Stimulated activated CD4-positive, alpha-beta T cell treated with anti-CD3 and anti-CD28 coated beads, Interleukin-2, amount 100 ng/mL, for 4 hours (primary cell): ENCODE measurements around the gene MANEAL.
"Not testable (repeated sequence)": the region's sequence is repeated elsewhere in the genome, so short reads cannot be mapped to it uniquely, and the experiment has no call there.

Experiments used
- DNase-seq: peaks from one replicate; pipeline ENCODE4 v3.0.0-alpha.2; 2020; ENCODE audit warnings: low read depth

The MANEAL gene, protein sequence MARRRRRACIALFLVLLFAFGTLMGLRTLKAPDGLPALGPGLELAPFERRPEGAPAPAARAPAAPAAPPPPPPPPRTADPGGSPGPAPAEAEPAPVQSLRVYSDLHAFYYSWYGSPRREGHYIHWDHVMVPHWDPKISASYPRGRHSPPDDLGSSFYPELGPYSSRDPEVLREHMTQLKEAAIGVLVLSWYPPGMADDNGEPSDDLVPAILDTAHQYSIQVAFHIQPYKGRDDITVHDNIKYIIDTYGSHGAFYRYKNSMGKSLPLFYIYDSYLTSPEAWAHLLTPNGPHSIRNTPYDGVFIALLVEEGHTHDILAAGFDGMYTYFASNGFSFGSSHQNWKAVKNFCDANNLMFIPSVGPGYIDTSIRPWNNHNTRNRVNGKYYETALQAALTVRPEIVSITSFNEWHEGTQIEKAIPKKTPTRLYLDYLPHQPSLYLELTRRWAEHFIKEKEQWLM

DNA sequence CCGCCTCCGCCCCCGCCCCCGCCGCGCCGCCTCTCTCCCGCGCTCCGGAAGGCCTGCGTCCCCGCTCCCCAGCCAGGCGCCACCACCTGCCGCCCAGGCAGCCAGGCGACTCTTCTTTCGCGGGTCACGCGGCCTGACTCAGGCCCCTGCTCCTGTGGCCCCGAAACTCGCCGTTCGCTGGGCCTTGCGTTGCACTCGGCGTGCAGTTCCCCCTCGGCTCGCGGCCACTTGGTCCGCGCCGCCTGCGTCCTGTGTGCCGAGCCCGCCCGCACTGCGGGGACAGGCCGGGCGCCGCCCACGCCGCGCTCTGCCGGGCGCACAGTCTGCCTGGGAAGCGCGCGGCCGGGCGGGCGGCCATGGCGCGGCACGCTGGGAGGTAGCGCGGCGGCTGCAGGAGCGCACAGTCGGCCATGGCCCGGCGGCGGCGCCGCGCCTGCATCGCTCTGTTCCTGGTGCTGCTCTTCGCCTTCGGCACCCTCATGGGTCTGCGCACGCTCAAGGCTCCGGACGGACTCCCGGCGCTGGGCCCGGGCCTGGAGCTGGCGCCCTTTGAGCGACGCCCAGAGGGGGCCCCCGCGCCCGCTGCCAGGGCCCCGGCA, at the start of gene MANEAL:
MANEAL (plus strand) TSS at position 75 of the 599 bp plus-strand sequence; CDS start at position 411, 336 bp downstream.
- DNase-seq = no peak

DNA sequence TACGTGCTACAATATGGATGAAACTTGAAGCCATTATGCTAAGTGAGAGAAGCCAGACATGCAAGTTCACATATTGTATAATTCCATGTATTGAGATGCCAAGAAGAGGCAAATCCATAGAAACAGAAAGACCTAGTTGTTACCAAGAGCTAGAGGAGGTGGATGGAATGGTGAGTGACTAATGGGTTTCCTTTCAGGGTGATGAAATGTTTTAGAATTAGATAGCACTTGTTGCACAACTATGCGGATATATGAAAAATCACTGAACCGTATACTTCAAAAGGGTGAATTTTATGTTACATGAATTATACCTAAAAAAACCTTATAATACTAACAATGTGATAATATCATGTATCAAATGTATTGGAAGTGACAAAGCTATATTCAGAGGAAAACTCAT, 46.8 kb upstream of the MANEAL start:
- no peak for DNase-seq

DNA sequence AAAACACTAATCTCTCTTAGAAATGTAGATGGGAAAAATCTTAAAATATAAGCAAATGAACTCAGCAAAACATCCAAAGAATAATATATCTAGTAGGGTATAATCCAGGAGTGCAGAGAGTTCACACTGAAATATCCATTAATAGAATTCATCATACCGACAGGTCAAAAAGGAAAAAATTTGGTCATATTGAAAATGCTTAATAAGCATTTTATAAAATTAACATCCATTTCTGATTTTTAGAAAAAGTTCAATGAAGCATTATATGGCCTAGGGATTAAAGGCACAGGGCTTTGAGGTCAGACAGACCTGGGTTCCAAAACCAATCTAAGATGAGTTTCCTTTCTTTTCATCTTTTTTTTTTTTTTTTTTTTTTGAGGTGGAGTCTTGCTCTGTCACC, 45.1 kb upstream of the MANEAL start:
- no peak for DNase-seq

DNA sequence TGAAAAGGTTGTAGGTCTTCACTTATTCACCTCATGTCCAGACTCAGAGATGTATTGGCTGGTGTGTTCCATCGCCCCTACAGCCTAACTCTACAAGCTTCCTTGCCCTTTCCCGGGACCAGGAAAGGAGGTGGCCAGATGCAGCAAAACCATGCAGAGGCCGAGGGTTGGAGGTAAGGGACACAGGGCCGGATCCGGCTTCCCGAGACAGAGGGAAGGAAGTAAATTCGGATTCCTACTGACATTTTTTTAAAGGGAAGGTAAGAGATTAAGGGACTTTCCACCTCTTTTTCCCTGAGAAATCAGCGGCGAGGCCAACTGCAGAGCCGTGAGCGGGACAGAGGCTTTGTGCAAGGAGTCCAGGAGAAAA, 41.4 kb upstream of the MANEAL start:
- no peak for DNase-seq

DNA sequence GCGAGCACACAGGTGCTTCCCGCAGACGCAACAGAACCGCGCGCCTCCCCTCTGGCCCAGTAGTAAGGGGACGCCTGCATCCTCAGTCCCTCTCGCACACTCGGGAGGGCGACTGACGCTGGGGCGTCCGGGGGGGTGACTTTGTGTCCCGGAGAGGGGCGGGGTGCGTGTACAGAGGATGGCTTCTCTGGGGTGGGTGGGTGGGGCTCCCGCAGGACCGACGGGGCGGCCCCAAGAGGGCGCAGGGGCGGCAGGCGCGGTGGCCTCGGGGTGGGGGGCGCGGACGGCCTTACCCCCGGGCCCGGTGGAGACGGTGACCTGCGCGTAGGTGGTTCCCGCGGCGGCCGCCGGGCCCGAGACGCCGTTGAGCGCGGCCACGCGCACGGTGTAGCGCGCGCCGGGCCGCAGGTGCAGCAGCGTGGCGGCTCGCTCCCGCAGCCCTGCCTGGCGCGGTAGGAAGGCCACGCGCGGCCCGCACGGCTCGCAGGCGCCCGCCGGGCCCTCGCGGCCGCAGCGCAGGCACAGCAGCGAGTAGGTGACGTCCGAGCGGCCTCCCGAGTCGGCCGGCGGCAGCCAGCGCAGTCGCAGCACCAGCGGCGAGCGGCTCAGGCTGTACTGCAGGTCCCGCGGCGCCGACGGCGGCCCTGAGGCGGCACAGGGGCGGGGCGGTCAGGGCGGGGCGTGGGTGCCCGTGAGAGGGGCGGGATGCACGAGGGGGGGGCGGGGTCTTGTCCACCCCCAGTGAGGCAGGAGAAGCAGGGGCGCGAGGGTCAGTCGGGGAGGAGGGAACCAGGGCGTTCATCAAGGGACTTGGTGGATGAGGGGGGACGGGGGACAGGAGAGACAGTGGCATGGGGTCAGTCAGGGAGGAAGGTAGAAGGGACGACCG, 40.8 kb upstream of the MANEAL start:
- DNase-seq = no peak

DNA sequence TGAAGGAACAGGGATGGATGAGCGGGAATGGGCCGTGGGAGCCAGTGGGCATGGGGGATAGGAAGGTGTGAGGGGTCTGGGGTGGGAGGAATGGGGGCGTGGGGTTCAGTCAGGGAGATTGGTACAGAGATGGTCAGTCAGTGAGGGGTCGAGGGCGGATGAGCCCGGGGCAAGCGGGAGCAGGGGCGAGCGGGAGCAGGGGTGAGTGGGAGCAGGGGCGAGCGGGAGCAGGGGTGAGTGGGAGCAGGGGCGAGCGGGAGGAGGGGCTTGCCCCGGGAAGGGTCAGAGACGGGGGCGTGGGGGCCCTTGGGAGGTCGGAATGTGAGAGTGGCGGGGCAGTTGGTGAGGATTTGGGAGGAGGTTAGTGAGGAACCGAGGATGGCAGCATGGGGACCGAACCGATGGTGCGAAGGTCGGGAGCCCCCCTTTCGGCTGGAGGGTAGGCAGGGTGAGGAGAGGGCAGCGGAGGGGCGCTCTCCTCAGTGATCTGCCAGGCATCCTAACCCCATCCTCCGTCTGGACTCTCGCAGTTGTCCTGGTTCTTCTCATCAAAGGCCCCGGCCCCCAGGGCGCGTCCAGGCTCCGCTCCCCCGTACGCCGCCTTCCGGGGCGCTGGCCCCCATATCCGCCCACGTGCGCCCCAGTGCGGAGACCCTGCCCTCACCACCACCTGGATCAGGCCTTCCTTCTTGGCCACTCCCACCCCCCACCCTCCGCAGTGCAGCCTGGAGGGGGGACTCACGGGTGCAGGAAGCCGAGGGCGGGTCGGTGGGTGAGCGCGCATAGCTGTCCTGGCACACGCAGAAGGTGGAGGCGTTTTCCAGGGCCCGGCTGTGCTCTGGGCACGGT, 40.0 kb upstream of the MANEAL start:
- DNase-seq = no peak

DNA sequence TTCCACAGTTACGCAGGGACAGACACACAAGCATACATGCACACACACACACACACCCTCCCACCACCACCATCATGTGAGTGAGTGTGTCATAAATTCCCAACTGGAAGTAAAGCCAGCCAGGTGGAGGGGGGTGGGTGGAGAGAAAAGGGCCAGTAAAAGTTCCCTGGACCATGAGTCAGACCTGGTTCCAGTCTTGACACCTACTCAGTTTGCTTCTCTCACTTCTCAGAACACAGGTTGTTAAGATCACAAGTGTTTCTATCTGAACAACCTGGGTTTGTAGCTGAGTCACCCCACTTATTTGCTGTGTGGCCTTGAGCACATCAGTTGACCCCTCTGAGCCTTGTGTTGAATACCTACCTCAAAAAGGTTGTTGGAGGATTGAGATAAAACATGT, 38.4 kb upstream of the MANEAL start:
- DNase-seq = no peak

DNA sequence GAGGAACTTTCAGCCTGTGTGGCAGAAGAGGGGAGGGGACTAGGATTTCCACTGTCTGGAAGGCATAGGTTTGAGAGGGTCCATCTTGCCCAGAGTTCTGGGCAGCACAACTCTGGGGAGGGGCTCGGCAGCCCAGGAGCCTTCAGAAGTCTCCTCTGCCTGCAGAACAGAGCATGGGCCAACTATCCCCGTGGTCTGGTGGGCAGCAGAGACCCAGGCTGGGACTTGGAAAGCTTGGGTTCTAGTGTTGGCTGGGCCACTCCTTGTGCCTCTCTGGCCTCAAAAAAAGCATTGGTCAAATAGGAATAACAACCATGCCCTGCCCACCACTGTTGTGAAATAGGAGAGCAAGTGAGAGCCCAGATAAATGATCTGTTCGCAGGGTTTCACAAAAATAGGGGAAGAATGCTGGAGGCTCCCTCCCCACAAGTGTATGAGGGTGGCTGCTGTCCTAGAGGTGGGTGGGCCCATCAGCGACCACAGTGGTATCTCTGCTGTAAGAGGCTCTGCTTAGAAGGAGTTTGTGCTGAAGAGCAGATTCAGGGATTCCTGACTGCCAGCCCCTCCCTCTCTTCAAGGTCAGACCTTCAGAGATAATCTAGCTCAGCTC, 37.6 kb upstream of the MANEAL start:
- no peak for DNase-seq

DNA sequence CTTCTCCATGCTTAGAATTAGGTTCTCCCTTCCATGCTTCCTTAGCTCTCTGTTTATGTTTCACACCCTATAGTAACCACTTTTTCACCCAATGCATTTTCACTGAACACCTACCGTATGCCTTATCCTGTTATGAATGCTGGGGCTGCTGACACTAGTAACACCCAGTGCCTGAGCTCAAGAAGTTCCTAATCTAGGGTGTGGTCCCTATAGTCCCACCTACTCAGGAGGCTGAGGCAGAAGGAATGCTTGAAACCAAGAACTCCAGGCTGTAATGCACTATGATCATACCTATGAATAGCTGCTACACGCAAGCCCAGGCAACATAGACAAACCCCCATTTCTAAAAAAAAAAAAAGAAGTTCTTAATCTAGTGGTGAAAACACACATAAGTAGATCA, 34.2 kb upstream of the MANEAL start:
- no peak for DNase-seq

DNA sequence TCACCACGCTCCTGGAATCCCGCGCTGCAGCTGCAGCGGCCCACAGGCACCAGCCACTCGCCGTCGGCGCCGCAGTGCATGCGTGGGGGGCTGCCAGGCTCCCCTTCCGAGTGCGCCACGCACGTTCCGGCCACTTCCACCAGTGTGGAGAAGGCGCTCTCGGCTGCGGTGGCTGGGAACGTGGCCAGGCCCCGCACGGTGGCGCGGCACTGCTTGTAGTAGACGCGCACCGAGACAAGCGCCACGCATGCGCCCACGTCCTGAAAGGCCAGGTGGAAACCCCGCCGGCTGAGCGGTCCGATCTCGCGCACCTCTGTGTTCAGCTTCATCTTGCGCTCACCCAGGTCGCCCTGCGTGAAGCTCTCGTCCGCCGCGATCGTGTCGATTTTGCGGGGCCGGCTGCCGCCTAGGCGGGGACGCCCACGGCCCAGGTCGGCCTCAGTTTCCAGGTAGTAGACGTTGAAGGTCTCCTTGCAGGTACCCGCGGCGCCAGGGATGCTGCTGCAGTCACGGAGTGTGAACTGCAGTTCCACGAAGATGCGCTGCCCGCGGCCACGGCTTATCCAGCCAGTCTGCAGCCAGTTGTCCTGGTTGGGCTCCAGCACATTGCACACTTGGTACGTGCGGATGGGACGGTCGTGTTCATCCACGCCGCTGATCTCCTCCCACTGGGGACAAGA, 32.1 kb upstream of the MANEAL start:
- no peak for DNase-seq

DNA sequence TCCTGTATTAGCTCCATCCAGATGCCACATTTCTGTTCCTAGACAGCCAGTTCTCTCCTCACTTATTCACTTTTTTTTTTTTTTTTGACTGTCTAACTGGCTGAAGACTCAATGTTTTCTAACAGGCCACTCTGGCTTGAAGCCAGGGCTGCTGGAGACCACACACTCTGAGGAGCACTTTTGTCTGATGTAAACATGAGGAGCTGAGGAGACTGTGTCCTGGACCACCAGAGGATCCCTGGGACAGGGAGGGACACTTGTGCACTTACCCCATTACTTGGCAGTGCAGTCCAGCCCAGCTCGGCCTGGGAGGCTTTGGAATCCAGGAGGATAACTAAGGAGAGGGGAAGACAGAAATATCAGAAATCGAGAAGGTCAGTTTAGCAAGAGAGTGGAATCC, 31.1 kb upstream of the MANEAL start:
- no peak for DNase-seq

DNA sequence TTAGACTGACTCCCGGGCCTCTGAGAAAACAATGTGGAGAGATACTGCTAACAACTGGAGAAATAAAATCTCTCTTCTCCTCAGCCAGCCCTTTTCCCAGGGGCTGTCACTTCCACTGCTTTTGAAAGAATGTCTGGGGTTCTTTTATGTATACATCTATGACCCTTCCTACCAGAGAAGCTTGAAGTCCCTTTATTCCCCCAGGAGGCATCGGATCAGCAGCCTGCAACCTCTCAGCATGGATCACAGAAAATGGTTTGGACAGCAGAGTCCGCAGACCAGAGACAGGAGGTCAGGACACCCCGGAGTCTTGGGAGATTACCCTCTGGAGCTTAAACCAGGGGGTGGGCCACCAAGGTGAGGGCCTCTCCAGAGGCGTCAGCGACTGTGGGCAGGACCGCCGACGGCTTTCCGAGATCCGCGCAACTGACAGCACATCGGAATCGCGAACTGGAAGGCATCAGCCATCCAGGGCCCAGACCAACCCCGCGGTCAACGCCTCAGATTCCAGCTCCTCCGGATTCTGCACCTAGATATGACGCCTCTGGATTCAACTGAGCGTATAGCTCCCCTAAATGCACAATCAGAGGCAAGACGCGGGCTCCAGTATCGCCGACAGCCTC, 29.7 kb upstream of the MANEAL start:
- no peak for DNase-seq

DNA sequence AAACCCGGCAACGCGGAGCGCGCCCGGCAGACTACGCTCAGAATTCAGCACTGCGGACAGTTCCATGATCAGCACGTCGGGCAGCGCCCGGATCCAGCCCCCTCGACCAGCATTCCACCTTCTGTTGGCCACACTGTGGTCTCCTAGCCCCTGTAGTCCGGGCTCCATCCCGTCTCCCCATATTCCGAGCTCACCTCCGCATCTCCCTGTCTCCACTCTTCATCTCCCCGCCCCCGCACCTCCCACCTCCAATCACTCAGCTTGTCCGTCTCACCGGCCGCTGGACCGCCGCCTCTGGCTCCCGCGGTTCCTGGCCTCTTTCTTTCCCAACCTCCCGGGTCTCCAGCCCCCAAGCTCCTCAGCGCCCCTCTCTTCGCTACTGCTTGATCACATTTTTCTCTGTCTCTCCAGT, 29.2 kb upstream of the MANEAL start:
- DNase-seq = no peak

DNA sequence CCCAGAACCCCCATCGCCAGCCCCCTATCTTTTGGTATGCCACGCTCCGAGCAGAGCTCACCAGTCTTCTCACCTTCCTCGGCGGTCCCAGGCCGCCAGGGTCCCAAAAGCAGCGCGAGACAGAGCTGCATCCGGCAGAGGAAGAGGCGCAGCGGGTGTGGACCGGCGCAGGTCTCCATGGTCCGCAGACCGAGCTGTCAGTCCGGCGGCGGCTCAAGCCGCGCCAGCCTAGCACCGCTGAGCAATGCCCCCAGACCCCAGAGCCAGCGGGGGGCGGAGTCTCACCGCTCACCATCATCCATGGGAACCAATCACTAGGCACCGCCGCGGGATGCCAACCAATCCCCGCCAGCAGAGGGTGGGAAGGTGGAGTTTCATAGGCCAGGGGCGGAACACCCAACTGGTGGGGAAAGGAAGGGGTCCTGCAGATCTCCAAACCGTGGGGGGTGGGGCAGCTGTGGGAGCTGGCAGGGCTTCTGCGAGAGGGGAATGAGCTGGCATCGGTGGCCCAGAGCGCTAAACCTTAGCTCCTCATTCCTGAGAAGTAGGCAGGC, 28.7 kb upstream of the MANEAL start, which contains the start of gene EPHA10:
EPHA10 (minus strand) TSS at position 233 of the 554 bp plus-strand sequence; CDS start at position 179, 54 bp downstream.
- no peak for DNase-seq

DNA sequence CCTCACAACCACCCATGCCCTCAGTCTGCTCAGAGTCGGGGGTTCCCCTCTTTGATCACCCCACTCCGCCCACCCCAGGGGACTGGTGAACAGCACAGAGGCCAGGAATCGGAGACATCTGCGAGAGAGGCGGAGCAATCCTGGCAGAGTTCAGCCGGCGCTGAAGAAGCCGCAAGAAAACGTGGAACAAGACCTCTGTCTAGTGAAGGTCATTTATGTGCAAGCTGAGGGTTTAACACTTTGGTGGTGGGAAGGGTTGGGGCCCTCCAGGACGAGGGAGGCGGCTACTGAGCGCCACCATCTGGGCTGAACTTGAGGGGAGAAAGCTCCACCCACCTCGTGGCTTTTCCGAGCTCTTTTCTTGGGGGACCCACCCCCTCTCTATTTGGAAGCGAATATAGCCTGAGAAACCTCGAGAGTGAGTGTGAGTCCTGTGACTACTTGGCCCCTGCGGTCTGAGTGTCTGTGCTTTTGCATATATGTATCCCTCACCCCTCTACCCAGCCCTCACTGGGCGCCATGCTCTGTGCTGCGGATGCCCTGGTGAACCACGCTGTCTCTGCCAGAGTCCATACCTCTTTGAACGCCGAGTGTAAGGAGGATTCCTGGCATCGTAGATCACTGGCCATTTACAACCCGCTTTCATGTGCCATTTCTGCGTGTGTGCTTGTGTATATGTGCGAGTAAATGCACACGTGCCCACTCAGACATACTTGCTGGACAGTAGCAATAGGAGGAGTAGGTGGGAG, 27.6 kb upstream of the MANEAL start:
- DNase-seq = peak; percentile 33

DNA sequence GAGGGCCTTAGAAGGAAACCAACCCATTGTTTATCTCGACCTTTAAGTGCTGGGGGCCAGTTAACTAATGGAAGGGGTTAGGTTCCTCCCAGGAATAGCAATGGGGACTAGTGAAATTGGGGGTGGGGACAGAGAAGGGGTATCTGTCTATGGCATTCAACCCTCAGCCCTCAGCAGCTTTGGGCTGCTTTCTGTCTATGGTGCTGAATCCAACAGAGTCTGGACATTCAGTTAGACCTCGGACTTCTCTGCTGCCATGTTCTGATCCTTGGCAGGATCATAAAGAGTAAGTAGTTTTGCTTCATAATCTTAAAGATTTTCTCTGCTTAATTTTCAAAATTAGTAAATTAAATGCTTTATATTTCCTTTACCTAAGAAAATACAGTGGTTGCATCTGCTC, 26.2 kb upstream of the MANEAL start:
- no peak for DNase-seq

DNA sequence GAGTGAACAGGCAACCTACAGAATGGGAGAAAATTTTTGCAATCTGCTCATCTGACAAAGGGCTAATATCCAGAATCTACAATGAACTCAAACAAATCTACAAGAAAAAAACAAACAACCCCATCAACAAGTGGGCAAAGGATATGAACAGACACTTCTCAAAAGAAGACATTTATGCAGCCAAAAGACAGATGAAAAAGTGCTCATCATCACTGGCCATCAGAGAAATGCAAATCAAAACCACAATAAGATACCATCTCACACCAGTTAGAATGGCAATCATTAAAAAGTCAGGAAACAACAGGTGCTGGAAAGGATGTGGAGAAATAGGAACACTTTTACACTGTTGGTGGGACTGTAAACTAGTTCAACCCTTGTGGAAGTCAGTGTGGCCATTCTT, 22.2 kb upstream of the MANEAL start:
- DNase-seq = not testable (repeated sequence)

DNA sequence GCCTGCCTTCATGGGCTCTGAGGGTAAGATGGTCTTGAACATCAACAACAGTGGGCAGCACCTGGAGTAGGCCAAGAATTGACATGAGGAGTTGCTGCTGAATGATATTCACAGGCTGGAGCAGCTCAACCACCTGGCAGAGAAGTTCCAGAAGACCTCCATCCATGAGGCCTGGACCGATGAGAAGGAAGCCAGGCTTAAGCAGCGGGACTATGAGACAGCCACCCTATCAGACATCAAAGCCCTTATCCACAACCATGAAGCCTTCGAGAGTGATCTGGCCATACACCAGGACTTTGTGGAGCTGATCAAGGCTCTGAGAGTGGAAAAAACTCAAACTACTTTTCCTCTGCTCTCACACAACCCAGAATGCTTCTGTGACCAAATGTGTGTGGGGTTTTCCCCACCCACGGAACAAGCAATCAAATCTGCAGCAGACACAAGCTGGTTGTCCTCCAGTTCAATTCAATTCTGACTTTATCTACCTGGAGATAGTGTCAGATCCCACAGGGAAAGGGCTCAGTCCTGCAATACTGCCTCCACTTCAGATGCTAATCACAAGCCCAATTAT, 16.6 kb upstream of the MANEAL start:
- peak; percentile 17 for DNase-seq

DNA sequence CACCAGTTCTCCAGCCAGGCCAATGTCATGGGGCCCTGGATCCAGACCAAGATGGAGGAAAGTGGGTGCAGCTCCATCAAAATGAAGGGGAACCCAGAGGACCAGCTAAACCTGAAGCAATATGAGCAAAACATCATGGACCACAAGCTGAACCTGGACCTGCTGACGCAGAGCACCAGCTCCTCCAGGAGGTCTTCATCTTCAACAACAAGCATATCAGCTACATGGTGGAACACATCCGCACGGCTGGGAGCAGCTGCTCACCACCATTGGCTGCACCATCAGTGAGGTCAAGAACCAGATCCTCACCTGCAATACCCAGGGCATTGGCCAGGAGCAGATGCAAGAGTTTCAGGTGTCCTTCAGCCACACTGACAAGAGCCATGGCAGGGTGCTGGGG, 15.0 kb upstream of the MANEAL start:
- no peak for DNase-seq
